Mesothelial cell of epicardium (in vitro differentiated cells): ENCODE data around the gene VTA1. TPM values are rescaled to one million over a fixed set of nuclear protein-coding genes. Genes with fewer than 3 reads are reported as not detected.

Experiments
- DNase-seq, 2 experiments: peaks; one replicate each; pipeline ENCODE4 v3.0.0; 2021; ENCODE audit warnings: low spot score in 2 of 2; ENCODE audit not compliant: unreplicated experiment in 2 of 2
- H3K27ac Mint-ChIP-seq: 2 replicates; pipeline ENCODE4 v1.8.0; 2021; ENCODE audit warnings: mixed read lengths
- H3K27me3 Mint-ChIP-seq: 2 replicates; pipeline ENCODE4 v1.8.0; 2021; ENCODE audit warnings: low read depth, mixed read lengths
- H3K36me3 Mint-ChIP-seq: 2 replicates; pipeline ENCODE4 v1.8.0; 2021; ENCODE audit warnings: mixed read lengths
- H3K4me1 Mint-ChIP-seq: 2 replicates; pipeline ENCODE4 v1.8.0; 2021; ENCODE audit warnings: mixed read lengths
- H3K4me3 Mint-ChIP-seq: 2 replicates; pipeline ENCODE4 v1.8.0; 2021; ENCODE audit warnings: mild to moderate bottlenecking, moderate library complexity, mixed read lengths
- H3K9me3 Mint-ChIP-seq: 2 replicates; pipeline ENCODE4 v1.8.0; 2021; ENCODE audit warnings: mixed read lengths
- CTCF ChIP-seq: fragments of 200-600 bp; sonication (generic); IDR thresholded peaks from one replicate; pipeline ENCODE4 v1.5.0; 2021; ENCODE audit warnings: antibody characterized with exemption; ENCODE audit not compliant: unreplicated experiment
- total RNA-seq: library from RNA; stranded (reverse); gene quantifications from 3 replicates; pipeline ENCODE4 v1.2.1, GENCODE V29; 2021

Gene VTA1
- total RNA-seq, 1 donor from 2014 or later, result 42.6 TPM

- H3K4me1 Mint-ChIP-seq, result peaks cover 7% of the 10 kb centered on the region
- H3K27ac Mint-ChIP-seq, result no peak overlapping the region
- H3K4me3 Mint-ChIP-seq, result no peak overlapping the region
- no peak for DNase-seq
- H3K27me3 Mint-ChIP-seq, result no peaks in the 10 kb centered on the region
- TF ChIP-seq CTCF, result no peak
- H3K36me3 Mint-ChIP-seq, result peaks cover 33% of the 10 kb centered on the region
- H3K9me3 Mint-ChIP-seq, result peaks cover 11% of the 10 kb centered on the region
Measured at GRCh38 chr6:142193621-142194020, 46.6 kb downstream of the VTA1 start.

- Mint-ChIP-seq H3K9me3 (peaks cover 11% of the 10 kb centered on the region), H3K4me1 (peaks cover 1% of the 10 kb centered on the region), H3K27ac (no peak overlapping the region), H3K4me3 (no peak overlapping the region), H3K27me3 (no peaks in the 10 kb centered on the region), H3K36me3 (peaks cover 30% of the 10 kb centered on the region)
- TF ChIP-seq CTCF, result no peak
- DNase-seq, result no peak
Measured at GRCh38 chr6:142195862-142196541, 48.9 kb downstream of the VTA1 start.

GRCh38 chr6:142200846-142201628 is 54.0 kb downstream of the VTA1 start:
- no peak overlapping the region for H3K4me3 Mint-ChIP-seq
- no peaks in the 10 kb centered on the region for H3K27me3 Mint-ChIP-seq
- no peak overlapping the region for H3K27ac Mint-ChIP-seq
- H3K4me1 Mint-ChIP-seq, result no peaks in the 10 kb centered on the region
- DNase-seq, result no peak
- H3K9me3 Mint-ChIP-seq, result peaks cover 15% of the 10 kb centered on the region
- TF ChIP-seq CTCF, result no peak
- H3K36me3 Mint-ChIP-seq, result peaks cover 34% of the 10 kb centered on the region

- no peak overlapping the region for H3K27ac Mint-ChIP-seq
- no peak overlapping the region for H3K4me3 Mint-ChIP-seq
- no peaks in the 10 kb centered on the region for H3K4me1 Mint-ChIP-seq
- no peak for DNase-seq
- H3K36me3 Mint-ChIP-seq, result peaks cover 67% of the 10 kb centered on the region
- no peaks in the 10 kb centered on the region for H3K27me3 Mint-ChIP-seq
- peaks cover 39% of the 10 kb centered on the region for H3K9me3 Mint-ChIP-seq
- TF ChIP-seq CTCF, result peak; percentile 60
Measured at GRCh38 chr6:142207265-142207877, 60.3 kb downstream of the VTA1 start.

- no peak for DNase-seq
- TF ChIP-seq CTCF, result no peak
- Mint-ChIP-seq H3K27me3 (no peaks in the 10 kb centered on the region), H3K4me3 (no peak overlapping the region), H3K36me3 (peaks cover 81% of the 10 kb centered on the region), H3K4me1 (no peaks in the 10 kb centered on the region), H3K27ac (no peak overlapping the region), H3K9me3 (peaks cover 55% of the 10 kb centered on the region)
Measured at GRCh38 chr6:142210606-142211005, 63.5 kb downstream of the VTA1 start.
